IMR-90 (cell line): ENCODE results near the gene ALG11.

ENCODE experiments used
- SMC3 ChIP-seq: fragments of 150-350 bp; IDR thresholded peaks from 2 replicates; pipeline ENCODE4 v1.6.1; 2016; ENCODE audit warnings: low read depth, mild to moderate bottlenecking, antibody characterized with exemption, low read length, moderate library complexity
- TF ChIP-seq, protein P1 (sequence below): conservative IDR thresholded peaks from 2 replicates; pipeline ENCODE4 v1.5.1; 2012; ENCODE audit warnings: mild to moderate bottlenecking, low read depth, low read length, improper control_type of control experiment

DNA sequence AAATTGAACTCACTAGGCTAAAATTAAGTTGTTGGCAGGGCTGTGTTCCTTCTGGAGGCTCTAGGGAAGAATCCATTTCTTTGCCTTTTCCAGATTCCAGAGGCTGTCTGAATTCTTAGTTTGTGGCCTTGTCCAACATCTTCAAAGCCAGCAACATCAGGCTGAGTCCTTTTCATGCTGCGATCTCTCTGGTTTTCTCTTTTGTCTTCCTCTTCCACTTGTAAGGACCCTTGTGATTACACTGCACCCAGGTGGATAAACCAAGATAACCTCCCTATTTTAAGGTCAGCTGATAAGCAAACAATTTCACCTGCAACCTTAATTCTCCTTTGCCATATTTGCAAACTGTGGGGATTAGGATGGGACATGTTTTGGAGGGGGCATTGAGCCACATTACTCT, 23.8 kb downstream of the ALG11 start:
- TF ChIP-seq, protein P1, sequence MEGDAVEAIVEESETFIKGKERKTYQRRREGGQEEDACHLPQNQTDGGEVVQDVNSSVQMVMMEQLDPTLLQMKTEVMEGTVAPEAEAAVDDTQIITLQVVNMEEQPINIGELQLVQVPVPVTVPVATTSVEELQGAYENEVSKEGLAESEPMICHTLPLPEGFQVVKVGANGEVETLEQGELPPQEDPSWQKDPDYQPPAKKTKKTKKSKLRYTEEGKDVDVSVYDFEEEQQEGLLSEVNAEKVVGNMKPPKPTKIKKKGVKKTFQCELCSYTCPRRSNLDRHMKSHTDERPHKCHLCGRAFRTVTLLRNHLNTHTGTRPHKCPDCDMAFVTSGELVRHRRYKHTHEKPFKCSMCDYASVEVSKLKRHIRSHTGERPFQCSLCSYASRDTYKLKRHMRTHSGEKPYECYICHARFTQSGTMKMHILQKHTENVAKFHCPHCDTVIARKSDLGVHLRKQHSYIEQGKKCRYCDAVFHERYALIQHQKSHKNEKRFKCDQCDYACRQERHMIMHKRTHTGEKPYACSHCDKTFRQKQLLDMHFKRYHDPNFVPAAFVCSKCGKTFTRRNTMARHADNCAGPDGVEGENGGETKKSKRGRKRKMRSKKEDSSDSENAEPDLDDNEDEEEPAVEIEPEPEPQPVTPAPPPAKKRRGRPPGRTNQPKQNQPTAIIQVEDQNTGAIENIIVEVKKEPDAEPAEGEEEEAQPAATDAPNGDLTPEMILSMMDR = no peak
- TF ChIP-seq SMC3 = no peak
